Breast epithelium (tissue), 4 donors: ENCODE results near the gene KCND3. TPM values are rescaled to one million over a fixed set of nuclear protein-coding genes. Genes with fewer than 3 reads are reported as not detected.

Experiments used
- DNase-seq, 2 donors: peaks; one replicate each; pipeline ENCODE4 v3.0.0-alpha.2; 2019; ENCODE audit warnings: low spot score in 2 of 2
- H3K27ac ChIP-seq, 2 donors: fragments of 200-600 bp; sonication (generic) in 1 of 2; one replicate each; pipeline ENCODE4 v1.5.1; 2016 to 2019; ENCODE audit warnings: mild to moderate bottlenecking in 1 of 2
- H3K27me3 ChIP-seq, 2 donors: fragments of 200-600 bp; sonication (generic) in 1 of 2; one replicate each; pipeline versions ENCODE4 v1.5.1 to v1.6.0; 2017 to 2019; ENCODE audit warnings: control low read depth in 1 of 2, mild to moderate bottlenecking in 1 of 2
- H3K36me3 ChIP-seq: fragments of 200-600 bp; one replicate; pipeline ENCODE4 v1.5.1; 2019
- H3K4me1 ChIP-seq, 2 donors: fragments of 200-600 bp; sonication (generic); one replicate each; pipeline ENCODE4 v1.5.1; 2016 to 2019; ENCODE audit warnings: control low read depth in 1 of 2
- H3K4me3 ChIP-seq, 3 donors: fragments of 200-600 bp; sonication (generic); 1 replicate in 2 of 3; 2 replicates in 1 of 3; pipeline ENCODE4 v1.5.1; 2016 to 2019; ENCODE audit warnings: mild to moderate bottlenecking in 3 of 3, moderate library complexity in 2 of 3
- H3K9me3 ChIP-seq, 2 donors: fragments of 200-600 bp; sonication (generic) in 1 of 2; one replicate each; pipeline ENCODE4 v1.5.1; 2016 to 2019; ENCODE audit warnings: control low read depth in 1 of 2
- POLR2A ChIP-seq: fragments of 450-650 bp; IDR thresholded peaks from one replicate; pipeline ENCODE4 v1.6.1; 2016; ENCODE audit warnings: antibody characterized with exemption, mild to moderate bottlenecking, moderate library complexity
- POLR2AphosphoS5 ChIP-seq, 3 donors: sonication (generic); formaldehyde crosslinking; IDR thresholded peaks; one replicate each; pipeline ENCODE4 v1.6.1; 2017; ENCODE audit warnings: antibody characterized with exemption in 3 of 3
- intact Hi-C: fragments of 100-400 bp; cut with DNase I; formaldehyde crosslinking; loops from one replicate; pipeline ENCODE4 v1.15.1; 2023; ENCODE audit warnings: low total_unique reads
- total RNA-seq, 3 donors: library from RNA; depleted of rRNA; stranded (reverse); fragments of >200 nt; gene quantifications; one replicate each; pipeline ENCODE4 v1.1.0, GENCODE V29; 2016
- TF ChIP-seq, protein P1 (sequence below), 3 donors: fragments of 450-650 bp; IDR thresholded peaks; one replicate each; pipeline ENCODE4 v1.5.1; 2016 to 2017; ENCODE audit warnings: antibody characterized with exemption in 3 of 3, mild to moderate bottlenecking in 3 of 3, moderate library complexity in 3 of 3

The KCND3 gene
- total RNA-seq, 3 donors from 2014 or later = 5.9 to 10.2 (median 6.7) TPM

DNA sequence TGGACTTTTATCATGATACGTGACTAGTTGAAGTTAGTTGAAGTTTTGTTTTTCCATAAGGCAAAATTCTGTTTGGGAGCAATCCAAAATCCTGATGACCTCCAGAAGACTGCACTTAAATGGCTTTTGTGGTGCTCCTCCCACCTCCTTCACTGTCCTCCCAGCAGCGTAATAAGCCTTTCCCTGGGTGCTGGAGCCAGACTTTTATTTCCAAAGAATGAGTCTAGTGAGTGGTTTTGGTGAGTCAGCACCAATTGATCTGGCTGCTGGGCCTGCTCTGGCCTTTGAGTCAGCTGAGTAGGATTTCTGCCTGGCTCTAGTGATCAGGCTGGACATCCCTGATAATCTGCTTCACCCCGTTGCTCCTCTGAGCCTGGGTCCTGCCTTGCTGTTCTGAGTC lies 21.7 kb upstream of the KCND3 start:
- no peaks in the 10 kb centered on the region for H3K27me3 ChIP-seq
- H3K4me1 ChIP-seq = no peaks in the 10 kb centered on the region
- H3K36me3 ChIP-seq = no peaks in the 10 kb centered on the region
- no peak for TF ChIP-seq POLR2AphosphoS5 (IDR thresholded peaks at IDR 0.05)
- TF ChIP-seq, protein P1, sequence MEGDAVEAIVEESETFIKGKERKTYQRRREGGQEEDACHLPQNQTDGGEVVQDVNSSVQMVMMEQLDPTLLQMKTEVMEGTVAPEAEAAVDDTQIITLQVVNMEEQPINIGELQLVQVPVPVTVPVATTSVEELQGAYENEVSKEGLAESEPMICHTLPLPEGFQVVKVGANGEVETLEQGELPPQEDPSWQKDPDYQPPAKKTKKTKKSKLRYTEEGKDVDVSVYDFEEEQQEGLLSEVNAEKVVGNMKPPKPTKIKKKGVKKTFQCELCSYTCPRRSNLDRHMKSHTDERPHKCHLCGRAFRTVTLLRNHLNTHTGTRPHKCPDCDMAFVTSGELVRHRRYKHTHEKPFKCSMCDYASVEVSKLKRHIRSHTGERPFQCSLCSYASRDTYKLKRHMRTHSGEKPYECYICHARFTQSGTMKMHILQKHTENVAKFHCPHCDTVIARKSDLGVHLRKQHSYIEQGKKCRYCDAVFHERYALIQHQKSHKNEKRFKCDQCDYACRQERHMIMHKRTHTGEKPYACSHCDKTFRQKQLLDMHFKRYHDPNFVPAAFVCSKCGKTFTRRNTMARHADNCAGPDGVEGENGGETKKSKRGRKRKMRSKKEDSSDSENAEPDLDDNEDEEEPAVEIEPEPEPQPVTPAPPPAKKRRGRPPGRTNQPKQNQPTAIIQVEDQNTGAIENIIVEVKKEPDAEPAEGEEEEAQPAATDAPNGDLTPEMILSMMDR (IDR thresholded peaks at IDR 0.05) = no peak
- no peak for TF ChIP-seq POLR2A
- H3K4me3 ChIP-seq = no peak overlapping the region
- H3K9me3 ChIP-seq = no peaks in the 10 kb centered on the region
- intact Hi-C loops = no loop called here
- H3K27ac ChIP-seq = peak overlapping the region in 1 of 2 donors; percentile 63
- no peak for DNase-seq

- H3K4me3 ChIP-seq = no peak overlapping the region
- no peaks in the 10 kb centered on the region for H3K36me3 ChIP-seq
- no peaks in the 10 kb centered on the region for H3K9me3 ChIP-seq
- TF ChIP-seq POLR2A = no peak
- TF ChIP-seq POLR2AphosphoS5 (IDR thresholded peaks at IDR 0.05) = no peak
- TF ChIP-seq, protein P1 (IDR thresholded peaks at IDR 0.05) = no peak
- H3K27me3 ChIP-seq = no peaks in the 10 kb centered on the region
- intact Hi-C loops = no loop called here
- no peaks in the 10 kb centered on the region for H3K4me1 ChIP-seq
- no peak for DNase-seq
- H3K27ac ChIP-seq = no peak overlapping the region
Measured at GRCh38 chr1:112007169-112007568, 17.7 kb upstream of the KCND3 start.

DNA sequence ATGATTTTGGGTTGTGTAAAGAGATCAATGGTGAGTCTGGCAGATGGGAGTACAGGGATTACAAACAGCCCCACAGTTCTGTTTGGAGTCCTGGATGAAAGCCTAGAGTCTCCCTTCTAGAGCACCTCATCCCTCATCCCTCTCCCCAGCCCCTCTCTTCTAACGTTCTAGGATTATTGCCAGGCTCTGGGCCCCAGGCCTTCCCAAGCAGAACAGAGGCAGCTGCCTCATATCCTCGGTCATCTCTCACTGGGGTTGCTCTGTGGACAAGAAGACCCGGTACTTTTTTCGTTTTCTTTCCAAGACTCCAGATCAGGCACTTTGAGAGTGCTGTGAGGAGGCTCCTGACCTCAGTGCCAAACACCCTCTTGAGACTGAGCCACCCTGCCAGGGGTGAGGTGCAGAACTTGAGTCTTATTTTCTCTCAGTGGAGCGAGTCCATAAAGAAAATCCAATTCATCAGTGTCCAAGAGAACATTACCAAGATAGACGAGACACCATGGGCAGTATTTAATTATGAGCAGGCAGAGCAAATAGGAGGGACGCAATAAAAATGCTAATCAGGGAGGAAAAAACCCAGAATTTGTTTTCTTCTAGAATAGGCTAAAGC lies 17.1 kb upstream of the KCND3 start:
- no peaks in the 10 kb centered on the region for H3K4me1 ChIP-seq
- TF ChIP-seq POLR2AphosphoS5 (IDR thresholded peaks at IDR 0.05) = no peak
- TF ChIP-seq, protein P1 (IDR thresholded peaks at IDR 0.05) = no peak
- TF ChIP-seq POLR2A = no peak

DNA sequence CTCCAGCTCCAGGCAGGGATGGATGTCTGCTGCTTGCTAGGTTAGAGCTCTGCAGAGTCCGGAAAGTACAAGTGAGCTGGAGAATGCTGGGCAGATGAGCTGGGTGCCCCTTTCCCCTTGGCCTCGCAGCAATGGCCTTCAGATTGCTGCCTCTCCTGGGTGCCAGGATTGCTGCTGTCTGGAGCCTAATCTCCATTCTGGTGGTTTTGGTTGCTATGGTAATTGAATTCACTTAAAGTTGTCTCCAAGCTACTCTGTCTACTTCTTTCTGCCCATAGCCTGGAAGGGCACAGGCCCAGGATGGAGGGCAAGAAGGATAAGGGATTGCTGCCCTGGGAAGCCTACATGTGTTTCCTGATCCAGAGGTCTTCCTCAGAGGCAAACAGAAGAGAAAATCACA lies 14.6 kb upstream of the KCND3 start:
- Histone ChIP-seq H3K27ac (no peak overlapping the region), H3K36me3 (no peaks in the 10 kb centered on the region), H3K4me1 (no peaks in the 10 kb centered on the region), H3K27me3 (no peaks in the 10 kb centered on the region), H3K9me3 (no peaks in the 10 kb centered on the region), H3K4me3 (no peak overlapping the region)
- intact Hi-C loops = no loop called here
- no peak for DNase-seq
- TF ChIP-seq, protein P1 (IDR thresholded peaks at IDR 0.05) = no peak
- TF ChIP-seq POLR2A = no peak
- TF ChIP-seq POLR2AphosphoS5 (IDR thresholded peaks at IDR 0.05) = no peak

More for the DNA sequence above, 17.1 kb upstream of the KCND3 start:
- no peaks in the 10 kb centered on the region for H3K27me3 ChIP-seq
- no peak for DNase-seq
- no peaks in the 10 kb centered on the region for H3K9me3 ChIP-seq
- intact Hi-C loops = no loop called here
- no peaks in the 10 kb centered on the region for H3K36me3 ChIP-seq
- no peak overlapping the region for H3K27ac ChIP-seq
- H3K4me3 ChIP-seq = no peak overlapping the region

GRCh38 chr1:112002514-112002913 lies 13.0 kb upstream of the KCND3 start:
- H3K27me3 ChIP-seq = no peaks in the 10 kb centered on the region
- no peaks in the 10 kb centered on the region for H3K36me3 ChIP-seq
- H3K27ac ChIP-seq = no peak overlapping the region
- no peaks in the 10 kb centered on the region for H3K9me3 ChIP-seq
- no peak for DNase-seq
- intact Hi-C loops = no loop called here
- no peak overlapping the region for H3K4me3 ChIP-seq
- no peaks in the 10 kb centered on the region for H3K4me1 ChIP-seq
- no peak for TF ChIP-seq POLR2AphosphoS5 (IDR thresholded peaks at IDR 0.05)
- TF ChIP-seq, protein P1 (IDR thresholded peaks at IDR 0.05) = no peak
- no peak for TF ChIP-seq POLR2A
